ENCODE measurements around the gene TMEM217. TPM values are rescaled to one million over a fixed set of nuclear protein-coding genes. Genes with fewer than 3 reads are reported as not detected.

The TMEM217 gene
- total and polyA plus RNA-seq, 2 of the 8 experiments (the other 6 are each of a cell fraction or from before 2014, with no cell fraction given), result 0.60 to 1.1 TPM

GRCh38 chr6:37303891-37304503 lies 46.1 kb upstream of the TMEM217 start:
- FAIRE-seq (no peak), DNase-seq (ENCODE audit: low read depth in 1 of 2, low spot score in 2 of 2) (no peak)
- Histone ChIP-seq H3K18ac (ENCODE audit: extremely low read depth, low read length) (no peak overlapping the region), H2BK120ac (replicated peaks; ENCODE audit: low read depth, low read length) (no peak overlapping the region), H3K56ac (replicated peaks; ENCODE audit: insufficient read length, low read depth, low read length) (no peak overlapping the region), H3K23me2 (ENCODE audit: low read depth, low read length) (no peaks in the 10 kb centered on the region), H3K27ac (ENCODE audit: low read depth, low read length) (no peak overlapping the region), H4K20me1 (replicated peaks in 1 of 2; ENCODE audit: control insufficient read depth in 1 of 2, insufficient read depth in 2 of 2, low read length in 2 of 2) (peaks cover 0 to 4% of the 10 kb centered on the region in 2 experiments), H3K4me1 (replicated peaks in 1 of 4; ENCODE audit: control insufficient read depth in 3 of 4, insufficient read depth in 4 of 4, low read length in 3 of 4) (no peaks in the 10 kb centered on the region), H3K27me3 (replicated peaks in 1 of 4; ENCODE audit: control insufficient read depth in 3 of 4, extremely low read depth in 1 of 4, insufficient read depth in 3 of 4, low read length in 3 of 4) (no peaks in the 10 kb centered on the region), H3K14ac (ENCODE audit: insufficient read length) (no peak overlapping the region), H3K9me3 (ENCODE audit: insufficient read depth in 2 of 2, low read depth in 1 of 2, low read length in 1 of 2) (no peaks in the 10 kb centered on the region), H3K4ac (replicated peaks; ENCODE audit: insufficient read length, low read depth, low read length) (no peak overlapping the region), H2BK20ac (ENCODE audit: low read length) (no peak overlapping the region), H4K8ac (ENCODE audit: extremely low read depth, insufficient read depth, low read length) (no peak overlapping the region), H2BK5ac (ENCODE audit: low read depth, low read length) (no peak overlapping the region), H2BK15ac (ENCODE audit: low read length) (no peak overlapping the region), H3K79me1 (ENCODE audit: low read depth, low read length) (no peaks in the 10 kb centered on the region), H3K4me2 (ENCODE audit: insufficient read depth in 1 of 2, low read depth in 2 of 2, low read length in 2 of 2) (no peak overlapping the region), H3K9ac (replicated peaks in 1 of 4; ENCODE audit: extremely low read depth in 1 of 4, low read depth in 3 of 4, low read length in 3 of 4) (no peak overlapping the region), H2AK5ac (ENCODE audit: low read depth, low read length) (no peak overlapping the region), H4K91ac (replicated peaks; ENCODE audit: insufficient read length, low read length) (no peak overlapping the region), H4K5ac (ENCODE audit: insufficient read length, low read depth, low read length) (no peak overlapping the region), H3K23ac (ENCODE audit: insufficient read length) (no peak overlapping the region), H3K36me3 (ENCODE audit: control insufficient read depth in 2 of 4, insufficient read depth in 4 of 4, low read length in 3 of 4) (peaks cover 2 to 17% (median 12%) of the 10 kb centered on the region in 4 experiments; a peak in 7 of 8 replicates), H3K79me2 (ENCODE audit: control insufficient read depth in 1 of 2, insufficient read depth in 2 of 2, low read length in 2 of 2) (no peaks in the 10 kb centered on the region), H2BK12ac (ENCODE audit: low read depth, low read length) (no peak overlapping the region), H3K4me3 (ENCODE audit: extremely low read depth in 1 of 4, insufficient read depth in 2 of 4, low read depth in 3 of 4, low read length in 4 of 4) (no peak overlapping the region), H2AFZ (ENCODE audit: low read length) (no peak overlapping the region)
- WGBS, 2 experiments (ENCODE audit: extremely low coverage in 1 of 2, insufficient coverage in 1 of 2, insufficient read length in 1 of 2, insufficient replicate concordance in 2 of 2, low coverage in 1 of 2, low lambda C conversion rate in 2 of 2, missing lambda C conversion rate in 1 of 2), result 79% methylated on average over 3 of the region's 3 CpGs; no CpG with 5 or more reads in 1 of the 2 experiments
- TF ChIP-seq CBX8 (IDR thresholded peaks at IDR 0.05; ENCODE audit: borderline replicate concordance, low read depth, low read length) (no peak), MAFK (IDR thresholded peaks at IDR 0.05; ENCODE audit: low read depth, low read length) (no peak), NRF1 (IDR thresholded peaks at IDR 0.05; ENCODE audit: low read depth, low read length) (no peak), RAD21 (IDR thresholded peaks at IDR 0.05 in 1 of 2, conservative IDR thresholded peaks at IDR 0.05 in 1 of 2; ENCODE audit: low read depth in 2 of 2, low read length in 2 of 2) (peak; percentile 11 to 34; a peak in 2 of 4 replicates), CTCF (IDR thresholded peaks at IDR 0.05; ENCODE audit: control extremely low read depth in 1 of 3, insufficient read depth in 1 of 3, low read depth in 1 of 3, low read length in 3 of 3) (peak in 2 of 3 experiments; percentile 34 to 57; a peak in 2 of 4 replicates)
- POLR2A ChIA-PET (ENCODE audit: partially characterized antibody), result interaction anchor here (1.1 kb wide), 1 partner anchor 10 kb away, joined by 3 read pairs; no protein-coding TSS in a partner anchor
- CTCF ChIA-PET (ENCODE audit: partially characterized antibody), result interaction anchor here (0.6 to 5.3 kb wide), 8 partner anchors 10 to 70 kb away, joined by 3 to 43 read pairs (median 5); no protein-coding TSS in a partner anchor
